ENCODE results near the gene HLA-DQA2.
"Not testable (repeated sequence)": the region's sequence is repeated elsewhere in the genome, so short reads cannot be mapped to it uniquely, and the experiment has no call there.

Gene HLA-DQA2

DNA sequence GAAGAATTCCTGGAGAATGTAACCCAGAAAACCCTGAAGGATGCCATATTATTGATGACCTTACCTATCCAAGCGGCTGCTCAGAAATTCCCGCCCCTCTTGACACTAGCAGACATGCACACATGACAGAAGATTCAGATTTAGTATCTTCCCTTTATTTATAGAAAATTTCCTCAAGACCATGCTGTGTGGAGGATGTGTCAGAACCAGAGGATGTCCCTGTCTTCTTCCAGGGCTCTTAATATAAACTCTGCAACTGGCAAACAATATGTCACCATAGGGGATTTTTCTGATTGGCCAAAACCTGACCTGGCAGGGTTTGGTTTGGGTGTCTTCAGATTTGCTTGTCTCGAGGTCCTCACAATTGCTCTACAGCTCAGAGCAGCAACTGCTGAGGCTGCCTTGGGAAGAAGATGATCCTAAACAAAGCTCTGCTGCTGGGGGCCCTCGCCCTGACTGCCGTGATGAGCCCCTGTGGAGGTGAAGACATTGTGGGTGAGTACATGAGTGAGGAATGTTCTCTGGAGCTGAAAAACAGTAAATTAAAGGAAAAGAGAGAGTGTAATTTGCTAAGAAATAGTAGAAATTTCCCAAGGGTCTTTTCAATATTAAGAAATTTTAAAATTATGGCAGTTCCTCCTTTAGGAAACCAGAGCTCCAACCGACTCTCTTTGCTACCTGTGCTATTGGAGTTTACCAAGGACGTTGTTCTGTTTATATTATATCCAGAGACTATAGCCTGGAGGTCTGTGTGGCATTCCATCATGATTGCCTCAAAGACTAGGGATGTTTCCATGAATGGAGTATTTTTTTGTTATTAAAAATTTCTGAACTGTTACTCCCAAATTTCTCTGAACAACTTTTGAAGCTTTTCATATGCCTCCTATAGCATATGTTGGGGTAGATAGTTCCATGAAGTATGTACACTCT lies at the start of gene HLA-DQA2:
TSS of gene HLA-DQA2 (plus strand) at position 361 of the 930 bp plus-strand sequence. CDS start at position 414, 53 bp downstream.
- Mint-ChIP-seq H3K27me3 (peaks cover 6% of the 10 kb centered on the region), H3K4me3 (no peak within 1 kb of the TSS), H3K27ac (no peak within 1 kb of the TSS), H3K9me3 (no peaks in the 10 kb centered on the region), H3K4me1 (no peaks in the 10 kb centered on the region), H3K36me3 (no peaks in the 10 kb centered on the region)

- Mint-ChIP-seq H3K4me1 (peaks cover 24% of the 10 kb centered on the region), H3K27me3 (peaks cover 10% of the 10 kb centered on the region), H3K27ac (no peak overlapping the region), H3K4me3 (no peak overlapping the region), H3K36me3 (no peaks in the 10 kb centered on the region), H3K9me3 (no peaks in the 10 kb centered on the region)
Observed at GRCh38 chr6:32692019-32692418, 49.2 kb upstream of the HLA-DQA2 start.

GRCh38 chr6:32697031-32697430 lies 44.2 kb upstream of the HLA-DQA2 start:
- Mint-ChIP-seq H3K27me3 (peaks cover 17% of the 10 kb centered on the region), H3K36me3 (no peaks in the 10 kb centered on the region), H3K4me3 (no peak overlapping the region)

GRCh38 chr6:32700391-32701040 lies 40.7 kb upstream of the HLA-DQA2 start:
- no peak overlapping the region for H3K4me3 Mint-ChIP-seq

More at GRCh38 chr6:32697031-32697430, 44.2 kb upstream of the HLA-DQA2 start:
- no peak overlapping the region for H3K27ac Mint-ChIP-seq
- H3K4me1 Mint-ChIP-seq: peaks cover 3% of the 10 kb centered on the region
- no peaks in the 10 kb centered on the region for H3K9me3 Mint-ChIP-seq

DNA sequence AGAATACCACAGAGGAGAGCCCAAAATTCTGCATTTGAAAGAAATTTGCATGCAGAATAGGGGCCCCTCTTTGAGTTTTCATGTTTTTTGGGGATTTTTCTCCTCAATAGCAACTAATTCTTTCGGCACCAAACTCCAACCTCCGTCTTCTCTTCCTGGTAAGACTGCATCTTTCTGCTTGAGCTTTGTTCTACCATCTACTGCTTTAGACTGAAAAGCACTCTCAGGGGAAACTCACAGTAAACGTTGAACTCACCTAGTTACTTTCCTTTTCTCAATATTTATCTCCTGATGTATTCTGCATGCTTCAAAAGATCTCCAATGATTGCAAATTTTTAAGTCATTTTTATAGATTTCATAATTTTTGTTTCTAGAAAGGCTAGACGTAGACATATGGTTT lies 37.8 kb upstream of the HLA-DQA2 start:
- Mint-ChIP-seq H3K27me3 (peaks cover 12% of the 10 kb centered on the region), H3K4me1 (no peaks in the 10 kb centered on the region), H3K4me3 (no peak overlapping the region), H3K27ac (no peak overlapping the region), H3K9me3 (no peaks in the 10 kb centered on the region), H3K36me3 (no peaks in the 10 kb centered on the region)

More at GRCh38 chr6:32700391-32701040, 40.7 kb upstream of the HLA-DQA2 start:
- Mint-ChIP-seq H3K27me3 (peaks cover 13% of the 10 kb centered on the region), H3K4me1 (no peaks in the 10 kb centered on the region), H3K36me3 (no peaks in the 10 kb centered on the region), H3K9me3 (no peaks in the 10 kb centered on the region), H3K27ac (no peak overlapping the region)

- H3K9me3 Mint-ChIP-seq, H3K4me1 Mint-ChIP-seq, H3K36me3 Mint-ChIP-seq, H3K4me3 Mint-ChIP-seq, H3K27ac Mint-ChIP-seq: not testable (repeated sequence)
- peaks cover 10% of the 10 kb centered on the region for H3K27me3 Mint-ChIP-seq
Observed at GRCh38 chr6:32705164-32705563, 36.0 kb upstream of the HLA-DQA2 start.

DNA sequence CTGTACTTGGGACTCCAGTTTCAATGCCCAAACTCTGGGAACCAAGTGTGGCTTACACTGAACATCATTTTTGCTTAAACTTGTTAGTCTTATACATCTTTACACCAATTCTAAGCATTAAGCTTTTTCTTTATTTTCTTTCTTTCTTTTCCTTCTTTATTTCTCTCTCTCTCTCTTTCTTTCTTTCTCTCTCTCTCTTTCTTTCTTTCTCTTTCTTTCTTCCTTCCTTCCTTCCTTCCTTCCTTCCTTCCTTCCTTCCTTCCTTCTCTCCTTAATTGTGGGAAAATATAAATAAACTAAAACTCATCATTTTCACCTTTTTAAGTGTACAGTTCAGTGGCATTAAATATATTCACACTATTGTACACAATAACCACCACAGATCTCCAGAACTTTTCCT lies 31.6 kb upstream of the HLA-DQA2 start:
- Mint-ChIP-seq H3K36me3 (no peaks in the 10 kb centered on the region), H3K4me3 (no peak overlapping the region), H3K9me3 (no peaks in the 10 kb centered on the region), H3K27me3 (no peaks in the 10 kb centered on the region), H3K4me1 (no peaks in the 10 kb centered on the region), H3K27ac (no peak overlapping the region)

- Mint-ChIP-seq H3K4me1 (no peaks in the 10 kb centered on the region), H3K4me3 (no peak overlapping the region), H3K9me3 (no peaks in the 10 kb centered on the region), H3K27me3 (no peaks in the 10 kb centered on the region), H3K36me3 (no peaks in the 10 kb centered on the region), H3K27ac (no peak overlapping the region)
Observed at GRCh38 chr6:32713241-32713640, 27.9 kb upstream of the HLA-DQA2 start.

DNA sequence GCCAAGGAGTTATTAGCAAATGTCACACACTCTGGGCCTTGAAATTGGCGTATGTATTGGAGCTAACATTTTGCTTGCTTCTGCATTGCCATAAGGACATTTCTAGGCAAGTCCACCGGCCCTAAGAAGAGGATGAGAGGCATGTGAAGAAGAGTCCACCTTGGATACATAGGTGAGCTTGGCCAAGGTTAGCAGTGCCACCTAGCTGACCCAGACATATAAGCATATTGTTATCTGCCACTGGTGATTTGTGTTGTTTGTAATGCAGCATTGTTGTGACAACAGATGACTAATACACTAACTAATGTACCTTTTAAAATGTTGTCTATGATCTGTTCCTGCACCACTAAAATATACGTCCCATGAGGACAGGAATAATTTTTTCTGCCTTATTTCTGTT lies 24.8 kb upstream of the HLA-DQA2 start:
- H3K9me3 Mint-ChIP-seq: no peaks in the 10 kb centered on the region
- no peaks in the 10 kb centered on the region for H3K4me1 Mint-ChIP-seq
- H3K4me3 Mint-ChIP-seq: no peak overlapping the region
- peaks cover 9% of the 10 kb centered on the region for H3K27me3 Mint-ChIP-seq
- H3K27ac Mint-ChIP-seq: no peak overlapping the region
- H3K36me3 Mint-ChIP-seq: no peaks in the 10 kb centered on the region

DNA sequence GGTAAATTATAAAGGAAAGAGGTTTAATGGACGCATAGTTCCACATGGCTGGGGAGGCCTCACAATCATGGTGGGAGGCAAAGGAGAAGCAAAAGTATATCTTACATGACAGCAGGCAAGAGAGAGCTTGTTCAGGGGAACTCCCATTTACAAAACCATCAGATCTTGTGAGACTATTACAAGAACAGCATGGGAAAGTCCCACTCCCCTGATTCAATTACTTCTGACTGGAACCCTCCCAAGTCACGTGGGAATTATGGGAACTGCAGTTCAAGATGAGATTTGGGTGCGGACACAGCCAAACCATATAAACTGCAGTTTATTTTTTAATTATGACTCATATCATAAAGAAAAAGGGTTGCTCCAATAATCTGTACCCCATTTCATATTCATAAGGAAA lies 22.3 kb upstream of the HLA-DQA2 start:
- H3K9me3 Mint-ChIP-seq: no peaks in the 10 kb centered on the region
- peaks cover 11% of the 10 kb centered on the region for H3K27me3 Mint-ChIP-seq
- no peaks in the 10 kb centered on the region for H3K4me1 Mint-ChIP-seq
- no peaks in the 10 kb centered on the region for H3K36me3 Mint-ChIP-seq
- H3K27ac Mint-ChIP-seq: no peak overlapping the region
- no peak overlapping the region for H3K4me3 Mint-ChIP-seq

DNA sequence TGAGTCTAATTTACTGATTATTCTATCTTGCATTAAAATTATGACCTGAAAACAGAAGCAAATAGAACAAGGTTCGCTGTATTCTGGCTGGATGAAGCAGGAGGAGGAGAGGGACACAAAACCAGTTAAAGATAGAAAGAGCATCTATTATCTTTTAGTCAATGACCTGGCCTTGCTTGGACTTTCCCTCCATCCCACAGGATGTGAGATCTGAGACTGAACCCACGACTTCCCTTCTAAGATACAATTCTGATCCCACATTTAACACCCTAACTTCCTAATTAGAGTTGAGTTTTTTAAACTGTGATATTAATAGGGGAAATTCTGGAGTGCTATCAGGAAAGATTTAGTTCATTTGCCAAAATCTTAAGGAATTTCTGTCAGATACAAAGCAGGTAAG lies 3.1 kb upstream of the HLA-DQA2 start:
- Mint-ChIP-seq H3K4me1 (no peaks in the 10 kb centered on the region), H3K9me3 (no peaks in the 10 kb centered on the region), H3K36me3 (no peaks in the 10 kb centered on the region), H3K4me3 (no peak overlapping the region), H3K27ac (no peak overlapping the region), H3K27me3 (peaks cover 6% of the 10 kb centered on the region)

DNA sequence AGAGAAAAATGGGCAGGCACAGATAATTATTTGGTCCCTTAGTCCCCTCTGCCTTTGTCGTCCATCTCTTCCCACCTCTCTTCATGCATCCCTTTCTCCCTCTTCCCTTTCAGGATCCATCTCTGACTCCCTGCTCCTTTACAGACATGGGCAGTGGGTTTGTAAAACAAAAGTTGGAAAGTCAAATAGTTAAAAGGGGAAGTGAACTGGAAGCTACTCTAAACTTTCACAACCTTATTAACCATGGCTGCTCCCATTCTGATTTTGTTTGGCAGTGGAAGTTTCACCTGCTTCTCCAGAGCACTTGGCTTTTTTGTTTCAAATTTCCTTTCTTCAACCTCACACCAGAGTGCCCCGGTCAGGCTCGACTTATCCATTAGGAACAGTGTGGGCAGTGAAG lies 1.2 kb downstream of the HLA-DQA2 start:
- Mint-ChIP-seq H3K36me3 (no peaks in the 10 kb centered on the region), H3K27ac (no peak overlapping the region), H3K9me3 (no peaks in the 10 kb centered on the region), H3K4me1 (no peaks in the 10 kb centered on the region), H3K27me3 (peaks cover 11% of the 10 kb centered on the region), H3K4me3 (no peak overlapping the region)

DNA sequence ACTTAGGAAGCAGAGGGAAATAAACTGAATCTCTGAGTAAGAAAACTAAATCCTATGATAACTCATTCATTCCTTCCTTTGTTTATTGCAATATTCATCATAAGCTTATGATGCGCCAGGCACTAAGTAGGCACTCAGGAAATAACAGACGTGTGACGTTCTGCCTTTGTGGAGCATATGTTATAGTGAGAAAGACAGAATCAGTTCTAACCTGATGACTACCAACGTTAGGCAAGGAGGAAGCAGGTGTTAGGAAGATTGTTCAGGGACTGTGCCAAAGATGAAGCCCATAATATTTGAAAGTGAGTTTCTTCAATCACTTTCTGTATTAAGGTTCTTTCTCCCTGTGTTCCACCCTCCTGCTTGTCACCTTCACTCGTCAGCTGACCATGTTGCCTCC lies 3.6 kb downstream of the HLA-DQA2 start:
- Mint-ChIP-seq H3K4me3 (no peak overlapping the region), H3K27me3 (peaks cover 9% of the 10 kb centered on the region), H3K4me1 (no peaks in the 10 kb centered on the region), H3K9me3 (no peaks in the 10 kb centered on the region), H3K27ac (no peak overlapping the region), H3K36me3 (no peaks in the 10 kb centered on the region)

GRCh38 chr6:32745649-32746048 lies 4.5 kb downstream of the HLA-DQA2 start:
- not testable (repeated sequence) for H3K27ac Mint-ChIP-seq, H3K27me3 Mint-ChIP-seq, H3K9me3 Mint-ChIP-seq, H3K36me3 Mint-ChIP-seq, H3K4me3 Mint-ChIP-seq, H3K4me1 Mint-ChIP-seq

DNA sequence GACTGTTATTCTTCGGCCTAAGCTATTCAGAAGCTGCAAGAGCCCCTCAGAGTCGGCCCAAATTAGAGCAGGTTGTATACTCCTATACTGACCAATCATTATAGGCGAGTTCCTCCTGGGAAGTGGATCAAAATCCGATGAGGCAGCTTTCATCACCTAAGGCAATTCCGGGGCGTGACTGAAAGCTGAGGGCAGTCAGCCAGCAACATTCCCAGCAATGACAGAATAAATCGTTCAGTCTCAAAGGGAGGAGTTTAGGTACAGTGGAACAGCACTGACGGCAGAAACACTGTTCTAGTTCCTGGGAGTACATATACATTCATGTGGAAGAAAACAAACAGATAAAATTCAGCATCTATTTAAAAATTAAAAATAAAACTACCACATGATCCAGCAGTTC lies 11.4 kb downstream of the HLA-DQA2 start:
- H3K9me3 Mint-ChIP-seq: no peaks in the 10 kb centered on the region
- no peaks in the 10 kb centered on the region for H3K4me1 Mint-ChIP-seq
- no peaks in the 10 kb centered on the region for H3K36me3 Mint-ChIP-seq
- no peak overlapping the region for H3K27ac Mint-ChIP-seq
- no peak overlapping the region for H3K4me3 Mint-ChIP-seq
- H3K27me3 Mint-ChIP-seq: peaks cover 6% of the 10 kb centered on the region

GRCh38 chr6:32759669-32760068 lies 18.5 kb downstream of the HLA-DQA2 start:
- no peak overlapping the region for H3K4me3 Mint-ChIP-seq
- peaks cover 10% of the 10 kb centered on the region for H3K27me3 Mint-ChIP-seq
- no peak overlapping the region for H3K27ac Mint-ChIP-seq
- no peaks in the 10 kb centered on the region for H3K9me3 Mint-ChIP-seq
- H3K36me3 Mint-ChIP-seq: no peaks in the 10 kb centered on the region
- peaks cover 3% of the 10 kb centered on the region for H3K4me1 Mint-ChIP-seq

All from activated naive CD4-positive, alpha-beta T cell treated with anti-CD3 and anti-CD28 coated beads, Interleukin-2, amount 50 U/mL, for 24 hours (primary cell).